Measurements from ENCODE around the gene FERMT2.

DNA sequence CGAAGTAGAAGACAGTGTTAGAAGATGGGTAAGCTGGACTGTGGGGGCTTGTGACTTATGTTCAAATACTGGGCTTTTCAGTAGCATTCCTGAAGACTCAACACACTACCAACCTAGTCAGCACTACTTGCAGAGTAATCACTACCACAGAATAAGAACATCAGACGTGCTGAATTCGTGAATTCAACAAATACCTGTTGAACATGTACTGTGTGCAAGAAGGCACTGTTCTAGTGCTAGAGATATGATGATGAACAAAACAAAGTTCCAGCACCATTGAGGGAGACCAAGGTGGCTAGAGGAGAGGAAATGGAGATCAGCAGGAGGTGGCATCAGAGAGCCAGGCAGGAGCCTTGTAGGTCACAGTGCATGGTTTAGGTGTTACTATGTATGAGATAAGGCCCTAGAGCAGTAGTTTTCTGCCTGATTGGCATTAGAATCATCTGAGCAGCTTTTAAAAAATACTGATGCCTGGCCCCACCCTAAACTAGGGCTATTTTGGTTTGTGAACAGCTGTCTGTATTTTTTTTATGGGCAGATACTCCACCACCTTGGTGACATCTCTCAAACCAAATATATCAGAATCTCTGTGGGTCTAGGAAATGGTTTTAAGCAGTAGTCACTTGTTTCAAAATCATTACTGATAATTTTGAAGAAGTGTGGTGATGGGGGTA is 26.8 kb downstream of the FERMT2 start:
- TF ChIP-seq, protein P1, sequence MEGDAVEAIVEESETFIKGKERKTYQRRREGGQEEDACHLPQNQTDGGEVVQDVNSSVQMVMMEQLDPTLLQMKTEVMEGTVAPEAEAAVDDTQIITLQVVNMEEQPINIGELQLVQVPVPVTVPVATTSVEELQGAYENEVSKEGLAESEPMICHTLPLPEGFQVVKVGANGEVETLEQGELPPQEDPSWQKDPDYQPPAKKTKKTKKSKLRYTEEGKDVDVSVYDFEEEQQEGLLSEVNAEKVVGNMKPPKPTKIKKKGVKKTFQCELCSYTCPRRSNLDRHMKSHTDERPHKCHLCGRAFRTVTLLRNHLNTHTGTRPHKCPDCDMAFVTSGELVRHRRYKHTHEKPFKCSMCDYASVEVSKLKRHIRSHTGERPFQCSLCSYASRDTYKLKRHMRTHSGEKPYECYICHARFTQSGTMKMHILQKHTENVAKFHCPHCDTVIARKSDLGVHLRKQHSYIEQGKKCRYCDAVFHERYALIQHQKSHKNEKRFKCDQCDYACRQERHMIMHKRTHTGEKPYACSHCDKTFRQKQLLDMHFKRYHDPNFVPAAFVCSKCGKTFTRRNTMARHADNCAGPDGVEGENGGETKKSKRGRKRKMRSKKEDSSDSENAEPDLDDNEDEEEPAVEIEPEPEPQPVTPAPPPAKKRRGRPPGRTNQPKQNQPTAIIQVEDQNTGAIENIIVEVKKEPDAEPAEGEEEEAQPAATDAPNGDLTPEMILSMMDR (conservative IDR thresholded peaks at IDR 0.05; ENCODE audit: low read length): peak; percentile 59
- TF ChIP-seq EZH2phosphoT487 (IDR thresholded peaks at IDR 0.05; ENCODE audit: borderline replicate concordance): no peak
